Left ventricle myocardium inferior (tissue), 1 donor: ENCODE measurements around the gene DENND4C. TPM values are rescaled to one million over a fixed set of nuclear protein-coding genes. Genes with fewer than 3 reads are reported as not detected.
A peak's percentile ranks its signal among the peaks of the same experiment; 100 is the strongest.
"Not testable (repeated sequence)": the region's sequence is repeated elsewhere in the genome, so short reads cannot be mapped to it uniquely, and the experiment has no call there.

Experiments
- DNase-seq: peaks from one replicate; pipeline ENCODE4 v3.0.0-alpha.2; 2020
- H3K27ac ChIP-seq: fragments of 200-600 bp; replicated peaks from 2 replicates; pipeline ENCODE4 v1.8.0; 2021
- H3K27me3 ChIP-seq: fragments of 200-600 bp; 2 replicates; pipeline ENCODE4 v1.8.0; 2021; ENCODE audit warnings: low read depth
- H3K36me3 ChIP-seq: fragments of 200-600 bp; 2 replicates; pipeline ENCODE4 v1.8.0; 2021
- H3K4me1 ChIP-seq: fragments of 200-600 bp; 2 replicates; pipeline ENCODE4 v1.8.0; 2021
- H3K4me3 ChIP-seq: fragments of 200-600 bp; 2 replicates; pipeline ENCODE4 v1.8.0; 2021; ENCODE audit warnings: mild to moderate bottlenecking, moderate library complexity
- H3K9me3 ChIP-seq: fragments of 200-600 bp; replicated peaks from 2 replicates; pipeline ENCODE4 v1.8.0; 2021
- intact Hi-C: fragments of 100-400 bp; cut with micrococcal nuclease; formaldehyde crosslinking; loops from one replicate; pipeline ENCODE4 v1.11.0; 2022
- total RNA-seq: library from RNA; stranded (reverse); fragmentation: NEBNext Ultra II Directional; extraction: Animal tissue kit (Norgen Biotek cat#: 25700); gene quantifications from one replicate; pipeline ENCODE4 v1.2.1, GENCODE V29; 2021
- TF ChIP-seq, protein P1 (sequence below): fragments of 200-600 bp; IDR thresholded peaks from 2 replicates; pipeline ENCODE4 v1.8.0; 2021; ENCODE audit warnings: antibody characterized with exemption, mild to moderate bottlenecking, borderline replicate concordance
- donor health status: DM: no; HTN: yes; CAD: no; lungs with severe emphysema.

DENND4C gene
- total RNA-seq, 1 donor from 2014 or later, result 20.8 TPM

DNA sequence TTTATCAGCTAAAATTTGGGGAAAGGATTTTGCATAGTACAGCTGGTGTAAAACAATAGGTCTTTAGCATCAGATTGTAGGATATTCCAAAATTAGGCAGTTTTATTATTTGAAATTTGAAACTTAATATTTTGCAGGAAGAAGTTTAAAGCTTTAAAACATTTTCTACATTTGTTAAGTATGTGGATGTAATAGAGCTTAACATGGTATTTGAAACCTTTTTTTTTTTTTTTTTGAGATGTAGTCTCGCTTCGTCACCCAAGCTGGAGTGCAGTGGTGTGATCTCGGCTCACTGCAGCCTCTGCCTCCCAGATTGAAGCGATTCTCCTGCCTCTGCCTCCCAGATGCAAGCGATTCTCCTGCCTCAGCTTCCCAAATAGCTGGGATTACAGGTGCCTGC lies 2.9 kb downstream of the DENND4C start:
- Histone ChIP-seq H3K27me3 (no peaks in the 10 kb centered on the region), H3K9me3 (no peaks in the 10 kb centered on the region), H3K27ac (peak overlapping the region; percentile 97), H3K4me1 (peaks cover 77% of the 10 kb centered on the region), H3K4me3 (peak overlapping the region; percentile 96), H3K36me3 (no peaks in the 10 kb centered on the region)
- intact Hi-C loops, result no loop called here
- no peak for DNase-seq
- TF ChIP-seq, protein P1, sequence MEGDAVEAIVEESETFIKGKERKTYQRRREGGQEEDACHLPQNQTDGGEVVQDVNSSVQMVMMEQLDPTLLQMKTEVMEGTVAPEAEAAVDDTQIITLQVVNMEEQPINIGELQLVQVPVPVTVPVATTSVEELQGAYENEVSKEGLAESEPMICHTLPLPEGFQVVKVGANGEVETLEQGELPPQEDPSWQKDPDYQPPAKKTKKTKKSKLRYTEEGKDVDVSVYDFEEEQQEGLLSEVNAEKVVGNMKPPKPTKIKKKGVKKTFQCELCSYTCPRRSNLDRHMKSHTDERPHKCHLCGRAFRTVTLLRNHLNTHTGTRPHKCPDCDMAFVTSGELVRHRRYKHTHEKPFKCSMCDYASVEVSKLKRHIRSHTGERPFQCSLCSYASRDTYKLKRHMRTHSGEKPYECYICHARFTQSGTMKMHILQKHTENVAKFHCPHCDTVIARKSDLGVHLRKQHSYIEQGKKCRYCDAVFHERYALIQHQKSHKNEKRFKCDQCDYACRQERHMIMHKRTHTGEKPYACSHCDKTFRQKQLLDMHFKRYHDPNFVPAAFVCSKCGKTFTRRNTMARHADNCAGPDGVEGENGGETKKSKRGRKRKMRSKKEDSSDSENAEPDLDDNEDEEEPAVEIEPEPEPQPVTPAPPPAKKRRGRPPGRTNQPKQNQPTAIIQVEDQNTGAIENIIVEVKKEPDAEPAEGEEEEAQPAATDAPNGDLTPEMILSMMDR, result no peak

DNA sequence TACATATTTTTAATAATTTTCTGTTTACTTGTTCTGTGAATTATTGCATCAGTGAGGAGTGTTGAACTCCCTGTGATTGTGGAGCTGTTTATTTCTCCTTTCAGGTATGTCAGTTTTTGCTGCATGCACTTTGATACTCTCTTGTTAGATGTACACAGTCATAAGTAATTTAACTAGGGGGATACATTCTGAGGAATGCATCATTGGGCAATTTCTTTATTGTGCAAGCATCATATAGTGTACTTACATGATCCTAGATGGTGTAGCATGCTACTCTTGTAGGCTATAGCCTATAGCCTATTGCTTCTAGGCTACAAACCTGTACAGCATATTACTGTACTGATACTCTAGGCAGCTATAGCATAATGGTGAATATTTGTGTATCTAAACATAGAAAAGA lies 9.5 kb downstream of the DENND4C start:
- Histone ChIP-seq H3K4me3 (no peak overlapping the region), H3K27me3 (no peaks in the 10 kb centered on the region), H3K36me3 (peaks cover 14% of the 10 kb centered on the region), H3K9me3 (no peaks in the 10 kb centered on the region), H3K27ac (no peak overlapping the region), H3K4me1 (peaks cover 63% of the 10 kb centered on the region)
- DNase-seq, result no peak
- TF ChIP-seq, protein P1, result no peak
- intact Hi-C loops, result no loop called here

DNA sequence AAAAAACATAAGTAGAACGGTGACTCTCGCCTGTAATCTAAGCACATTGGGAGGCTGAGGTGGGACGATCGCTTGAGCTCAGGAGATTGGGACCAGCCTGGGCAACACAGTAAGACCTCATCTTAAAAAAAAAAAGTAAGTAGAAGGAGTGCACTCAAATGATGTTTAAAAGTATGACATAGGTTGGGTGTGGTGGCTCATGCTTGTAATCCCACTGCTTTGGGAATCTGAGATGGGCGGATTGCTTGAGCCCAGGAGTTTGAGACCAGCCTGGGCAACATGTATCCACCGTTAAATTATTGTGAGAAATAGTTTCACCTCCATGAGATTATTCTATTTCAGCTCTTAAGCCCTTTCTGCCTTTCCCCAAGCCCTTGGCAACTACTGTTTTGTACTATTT lies 11.2 kb downstream of the DENND4C start:
- Histone ChIP-seq H3K4me3 (no peak overlapping the region), H3K27ac (no peak overlapping the region), H3K4me1 (peaks cover 57% of the 10 kb centered on the region), H3K36me3 (peaks cover 14% of the 10 kb centered on the region), H3K9me3 (no peaks in the 10 kb centered on the region), H3K27me3 (no peaks in the 10 kb centered on the region)
- TF ChIP-seq, protein P1, result no peak
- intact Hi-C loops, result no loop called here
- no peak for DNase-seq

DNA sequence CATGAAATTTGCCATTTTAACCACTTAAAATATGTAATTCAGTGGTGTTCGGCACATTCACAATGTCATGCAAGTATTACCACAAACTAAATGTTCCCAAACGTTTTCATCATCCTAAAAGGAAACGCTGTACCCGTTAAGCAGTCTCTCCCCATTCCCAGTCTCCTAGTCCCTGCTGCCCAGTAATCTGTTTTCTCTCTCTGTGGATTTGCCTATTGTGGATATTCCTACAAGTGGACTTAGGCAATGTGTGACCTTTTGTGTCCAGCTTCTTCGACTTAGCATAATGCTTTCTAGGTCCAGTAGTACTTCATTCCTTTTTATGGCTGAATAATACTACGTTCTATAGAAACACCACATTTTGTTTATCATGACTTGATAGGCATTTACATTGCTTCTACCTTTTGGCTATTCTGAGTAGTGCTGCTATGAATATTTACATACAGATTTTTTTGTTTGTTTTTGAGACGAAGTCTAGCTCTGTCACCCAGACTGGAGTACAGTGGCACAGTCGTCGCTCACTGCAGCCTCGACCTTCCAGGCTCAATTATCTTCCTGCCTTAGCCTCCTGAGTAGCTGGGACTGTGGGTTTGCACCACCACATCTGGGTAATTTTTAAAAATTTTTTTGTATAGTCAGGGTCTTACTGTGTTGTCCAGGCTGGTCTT lies 13.0 kb downstream of the DENND4C start:
- H3K4me1 ChIP-seq, result peaks cover 55% of the 10 kb centered on the region
- no peak overlapping the region for H3K4me3 ChIP-seq
- no peak overlapping the region for H3K27ac ChIP-seq
- intact Hi-C loops, result no loop called here
- H3K9me3 ChIP-seq, result no peaks in the 10 kb centered on the region
- TF ChIP-seq, protein P1, result no peak
- no peak for DNase-seq
- H3K27me3 ChIP-seq, result no peaks in the 10 kb centered on the region
- peaks cover 14% of the 10 kb centered on the region for H3K36me3 ChIP-seq

DNA sequence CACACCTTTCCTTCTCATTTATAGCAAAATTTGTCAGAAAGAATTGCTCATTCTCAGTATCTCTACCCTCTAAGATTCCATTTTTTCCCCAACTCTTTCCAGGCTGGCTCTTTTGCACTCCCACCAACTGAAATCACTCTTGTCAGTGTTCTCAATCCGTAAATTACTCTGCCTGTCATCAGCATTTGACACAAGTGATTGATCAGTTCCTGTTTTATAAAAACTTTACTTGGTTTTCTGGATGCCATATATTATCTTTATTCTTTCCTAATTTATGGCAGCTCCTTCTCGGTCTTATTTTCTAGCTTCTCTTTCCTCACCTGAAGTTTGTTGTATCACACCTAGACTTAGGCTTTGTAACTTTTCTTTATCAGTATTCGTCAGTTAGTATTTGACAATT lies 16.4 kb downstream of the DENND4C start:
- intact Hi-C loops, result no loop called here
- no peak for DNase-seq
- H3K27ac ChIP-seq, result no peak overlapping the region
- no peak overlapping the region for H3K4me3 ChIP-seq
- H3K9me3 ChIP-seq, result no peaks in the 10 kb centered on the region
- peaks cover 44% of the 10 kb centered on the region for H3K4me1 ChIP-seq
- TF ChIP-seq, protein P1, result no peak
- H3K36me3 ChIP-seq, result no peaks in the 10 kb centered on the region
- no peaks in the 10 kb centered on the region for H3K27me3 ChIP-seq

DNA sequence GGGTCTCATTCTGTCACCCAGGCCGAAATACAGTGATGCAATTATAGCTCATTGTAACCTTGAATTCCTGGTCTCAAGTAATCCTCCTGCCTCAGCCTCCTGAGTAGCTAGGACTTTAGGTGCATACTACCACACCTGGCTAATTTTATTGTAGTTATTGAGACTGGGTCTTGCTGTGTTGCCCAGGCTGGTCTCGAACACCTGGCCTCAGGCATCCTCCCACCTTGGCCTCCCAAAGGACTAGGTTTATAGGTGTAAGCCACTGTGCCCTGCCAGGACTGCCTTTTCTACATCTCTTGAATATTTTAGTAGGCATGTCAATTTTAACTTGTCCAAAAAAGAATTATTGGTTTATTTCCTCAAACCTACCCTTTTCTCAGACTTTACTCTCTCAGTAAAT lies 16.9 kb downstream of the DENND4C start:
- H3K4me3 ChIP-seq, result no peak overlapping the region
- H3K27me3 ChIP-seq, result no peaks in the 10 kb centered on the region
- TF ChIP-seq, protein P1, result no peak
- no peak overlapping the region for H3K27ac ChIP-seq
- no peak for DNase-seq
- H3K36me3 ChIP-seq, result no peaks in the 10 kb centered on the region
- no peaks in the 10 kb centered on the region for H3K9me3 ChIP-seq
- intact Hi-C loops, result no loop called here
- H3K4me1 ChIP-seq, result peaks cover 44% of the 10 kb centered on the region

DNA sequence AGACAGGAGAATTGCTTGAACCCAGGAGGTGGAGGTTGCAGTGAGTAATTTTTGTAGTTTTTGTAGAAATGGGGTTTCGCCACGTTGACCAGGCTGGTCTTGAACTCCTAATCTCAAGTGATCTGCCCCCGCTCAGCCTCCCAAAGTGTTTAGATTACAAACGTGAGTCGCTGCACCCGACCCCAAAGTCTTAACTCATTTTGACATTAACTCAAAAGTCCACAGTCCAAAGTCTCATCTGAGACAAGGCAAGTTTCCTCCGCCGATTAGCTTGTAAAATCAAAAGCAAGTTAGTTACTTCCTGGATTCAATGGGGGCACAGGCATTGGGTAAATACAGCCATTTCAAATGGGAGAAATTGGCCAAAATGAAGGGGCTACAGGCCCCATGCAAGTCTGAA lies 19.9 kb downstream of the DENND4C start:
- H3K27me3 ChIP-seq, DNase-seq, H3K36me3 ChIP-seq, H3K9me3 ChIP-seq, H3K27ac ChIP-seq, intact Hi-C loops, H3K4me3 ChIP-seq: not testable (repeated sequence)
- H3K4me1 ChIP-seq, result peaks cover 49% of the 10 kb centered on the region

DNA sequence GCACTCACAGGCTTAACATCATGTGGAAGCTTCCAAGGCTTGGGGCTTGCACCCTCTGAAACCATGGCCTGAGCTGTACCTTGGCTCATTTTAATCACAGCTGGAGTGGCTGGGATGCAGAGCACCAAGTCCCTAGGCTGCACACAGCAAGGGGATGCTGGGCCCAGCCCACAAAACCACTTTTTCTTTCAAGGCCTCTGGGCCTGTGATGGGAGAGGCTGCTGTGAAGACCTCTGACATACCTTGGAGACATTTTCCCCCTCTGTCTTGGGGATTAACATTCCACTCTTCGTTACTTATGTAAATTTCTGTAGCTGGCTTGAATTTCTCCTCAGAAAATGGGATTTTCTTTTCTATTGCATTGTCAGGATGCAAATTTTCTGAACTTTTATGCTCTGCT lies 20.7 kb downstream of the DENND4C start:
- intact Hi-C loops, H3K27me3 ChIP-seq, H3K36me3 ChIP-seq, H3K27ac ChIP-seq, DNase-seq, H3K4me3 ChIP-seq, H3K9me3 ChIP-seq: not testable (repeated sequence)
- peaks cover 46% of the 10 kb centered on the region for H3K4me1 ChIP-seq
